ENCODE measurements around the gene NLRC3. TPM values are rescaled to one million over a fixed set of nuclear protein-coding genes. Genes with fewer than 3 reads are reported as not detected.

Gene NLRC3
- total RNA-seq, 1 experiment from 2014 or later, result 0.26 TPM

DNA sequence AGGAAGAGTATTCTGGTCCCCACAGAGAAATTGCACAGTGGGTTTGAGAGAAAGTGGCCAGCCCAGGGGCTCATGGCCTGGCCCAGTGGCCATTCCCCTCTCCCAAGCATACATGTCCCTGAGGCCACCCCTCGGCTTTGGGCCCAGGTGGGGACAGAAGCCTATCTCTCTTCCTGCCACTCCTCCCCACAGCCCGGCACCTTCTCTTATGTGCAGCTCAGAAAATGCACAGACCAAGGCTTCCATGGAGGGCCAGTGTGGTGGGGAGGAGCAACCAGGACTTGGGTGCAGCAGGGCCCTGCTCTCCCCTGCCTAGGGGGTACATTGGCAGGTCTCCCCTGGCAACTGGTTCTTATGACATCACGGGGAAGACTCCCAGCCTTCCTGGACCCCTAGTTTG lies 82.0 kb downstream of the NLRC3 start, which contains the start of gene C16orf90:
TSS of gene C16orf90 (minus strand) at position 314 of the 400 bp plus-strand sequence. CDS start at position 246, 68 bp downstream.
- in situ Hi-C loops (cut with HindIII; ENCODE audit: low pct_unique_long_range_greater_than_20kb, low sequenced_read_pairs) (no loop called here), intact Hi-C loops (cut with micrococcal nuclease; ENCODE audit: unreplicated experiment) (no loop called here)
- POLR2A ChIA-PET, result no interaction called here
- no TSS peak for BruUV-seq (replicated peaks)
- no peak for ATAC-seq
- no peak for DNase-seq (ENCODE audit: low read depth, low spot score)
- Histone ChIP-seq H3K4me1 (ENCODE audit: control insufficient read depth, insufficient read depth, low read length) (no peaks in the 10 kb centered on the region), H3K27me3 (ENCODE audit: control insufficient read depth, insufficient read depth, low read length) (no peaks in the 10 kb centered on the region), H3K4me3 (ENCODE audit: low read depth in 2 of 2, low read length in 2 of 2) (no peak within 1 kb of the TSS), H3K9me3 (ENCODE audit: control insufficient read depth, insufficient read depth, low read depth, low read length) (no peaks in the 10 kb centered on the region), H3K27ac (ENCODE audit: low read length) (no peak within 1 kb of the TSS), H3K36me3 (ENCODE audit: control insufficient read depth, insufficient read depth, low read length) (no peaks in the 10 kb centered on the region)
- CTCF ChIA-PET, result no interaction called here
- no peak for TF ChIP-seq REST (IDR thresholded peaks at IDR 0.05; ENCODE audit: insufficient read depth in 1 of 2, low read depth in 2 of 2, low read length in 1 of 2)
- no peak for TF ChIP-seq CTCF (IDR thresholded peaks at IDR 0.05)
- no peak for TF ChIP-seq SIN3A (IDR thresholded peaks at IDR 0.05; ENCODE audit: borderline replicate concordance, insufficient read depth, low read depth, low read length)
- no peak for TF ChIP-seq POLR2AphosphoS5 (IDR thresholded peaks at IDR 0.05; ENCODE audit: low read depth, low read length)
- no peak for TF ChIP-seq TCF7L2 (IDR thresholded peaks at IDR 0.05; ENCODE audit: low read depth, low read length)

DNA sequence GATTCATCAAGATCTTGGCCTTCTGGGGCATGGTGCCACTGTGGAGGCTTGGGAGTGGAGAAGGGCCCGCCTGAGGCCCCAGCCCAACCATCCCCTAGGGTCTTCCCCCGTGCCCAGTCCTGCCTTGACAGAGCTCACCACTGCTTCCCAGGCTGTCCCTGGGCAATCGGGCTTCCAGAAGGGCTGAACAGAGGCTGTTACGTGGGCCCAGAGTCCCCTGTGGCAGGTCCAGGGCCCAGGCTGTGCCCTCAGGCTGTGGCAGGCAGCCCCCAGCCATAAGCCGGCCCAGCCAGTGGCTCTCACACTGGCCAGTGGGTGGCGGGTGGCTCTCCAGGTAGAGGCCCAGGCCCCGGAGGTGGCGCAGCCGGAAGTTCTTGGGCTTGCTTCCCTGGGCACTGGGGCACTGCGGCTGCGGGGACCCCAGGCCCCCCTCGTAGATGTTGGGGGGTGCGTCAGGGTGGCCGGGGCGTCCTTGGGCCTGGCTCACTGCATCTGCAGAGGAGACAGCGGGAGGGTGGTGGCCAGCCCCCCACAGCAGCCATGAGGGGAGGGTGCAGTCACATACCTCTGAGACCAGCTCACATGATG lies 82.7 kb downstream of the NLRC3 start:
- Histone ChIP-seq H3K4me3 (ENCODE audit: low read depth in 2 of 2, low read length in 2 of 2) (no peak overlapping the region), H3K36me3 (ENCODE audit: control insufficient read depth, insufficient read depth, low read length) (no peaks in the 10 kb centered on the region), H3K27me3 (ENCODE audit: control insufficient read depth, insufficient read depth, low read length) (no peaks in the 10 kb centered on the region), H3K9me3 (ENCODE audit: control insufficient read depth, insufficient read depth, low read depth, low read length) (no peaks in the 10 kb centered on the region), H3K4me1 (ENCODE audit: control insufficient read depth, insufficient read depth, low read length) (no peaks in the 10 kb centered on the region), H3K27ac (ENCODE audit: low read length) (no peak overlapping the region)
- ATAC-seq, result no peak
- no peak for DNase-seq (ENCODE audit: low read depth, low spot score)
- intact Hi-C loops (cut with micrococcal nuclease; ENCODE audit: unreplicated experiment) (no loop called here), in situ Hi-C loops (cut with HindIII; ENCODE audit: low pct_unique_long_range_greater_than_20kb, low sequenced_read_pairs) (no loop called here)
- TF ChIP-seq POLR2AphosphoS5 (IDR thresholded peaks at IDR 0.05; ENCODE audit: low read depth, low read length) (no peak), SIN3A (IDR thresholded peaks at IDR 0.05; ENCODE audit: borderline replicate concordance, insufficient read depth, low read depth, low read length) (no peak), TCF7L2 (IDR thresholded peaks at IDR 0.05; ENCODE audit: low read depth, low read length) (no peak), CTCF (IDR thresholded peaks at IDR 0.05) (no peak), REST (IDR thresholded peaks at IDR 0.05; ENCODE audit: insufficient read depth in 1 of 2, low read depth in 2 of 2, low read length in 1 of 2) (no peak)
- BruUV-seq (replicated peaks), result no TSS peak
- ChIA-PET POLR2A (no interaction called here), CTCF (no interaction called here)

All from Panc1 (cell line).